IPS-18a (cell line): Measurements from ENCODE around the gene SLC13A2.
"Not testable (repeated sequence)": the region's sequence is repeated elsewhere in the genome, so short reads cannot be mapped to it uniquely, and the experiment has no call there.

Experiments used
- H3K27ac ChIP-seq: one replicate; pipeline ENCODE4 v1.5.1; 2013; ENCODE audit warnings: low read length
- H3K27me3 ChIP-seq: one replicate; pipeline ENCODE4 v1.6.1; 2013; ENCODE audit warnings: mild to moderate bottlenecking, low read length; ENCODE audit not compliant: control insufficient read depth, insufficient read depth
- H3K36me3 ChIP-seq: one replicate; pipeline ENCODE4 v1.6.1; 2013; ENCODE audit warnings: low read depth, low read length; ENCODE audit not compliant: control insufficient read depth
- H3K4me1 ChIP-seq: one replicate; pipeline ENCODE4 v1.6.1; 2013; ENCODE audit warnings: low read depth, low read length; ENCODE audit not compliant: control insufficient read depth
- H3K4me3 ChIP-seq: one replicate; pipeline ENCODE4 v1.5.1; 2013; ENCODE audit warnings: low read length
- H3K9ac ChIP-seq: one replicate; pipeline ENCODE4 v1.6.1; 2013; ENCODE audit warnings: mild to moderate bottlenecking, low read length, moderate library complexity
- H3K9me3 ChIP-seq: one replicate; pipeline ENCODE4 v1.6.1; 2013; ENCODE audit warnings: low read depth, low read length; ENCODE audit not compliant: control insufficient read depth

The SLC13A2 gene

DNA sequence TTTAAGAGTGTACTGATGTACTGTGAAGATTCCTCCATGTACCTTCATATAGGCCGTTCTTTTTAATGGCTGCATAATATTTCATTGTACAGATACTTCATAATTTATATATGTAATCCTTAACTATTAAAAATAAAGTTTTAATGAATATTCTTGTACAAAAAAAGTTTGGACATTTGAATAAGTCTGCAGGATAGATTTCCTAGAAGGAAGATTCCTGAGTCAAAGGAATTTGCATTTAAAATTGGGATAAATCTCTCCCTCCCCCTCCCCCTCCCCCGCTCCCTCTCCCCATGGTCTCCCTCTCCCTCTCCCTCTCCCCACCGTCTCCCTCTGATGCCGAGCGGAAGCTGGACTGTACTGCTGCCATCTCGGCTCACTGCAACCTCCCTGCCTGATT is 15.6 kb upstream of the SLC13A2 start:
- Histone ChIP-seq H3K4me1 (no peaks in the 10 kb centered on the region), H3K36me3 (no peaks in the 10 kb centered on the region), H3K9me3 (no peaks in the 10 kb centered on the region), H3K4me3 (no peak overlapping the region), H3K27ac (no peak overlapping the region), H3K9ac (no peak overlapping the region), H3K27me3 (no peaks in the 10 kb centered on the region)

DNA sequence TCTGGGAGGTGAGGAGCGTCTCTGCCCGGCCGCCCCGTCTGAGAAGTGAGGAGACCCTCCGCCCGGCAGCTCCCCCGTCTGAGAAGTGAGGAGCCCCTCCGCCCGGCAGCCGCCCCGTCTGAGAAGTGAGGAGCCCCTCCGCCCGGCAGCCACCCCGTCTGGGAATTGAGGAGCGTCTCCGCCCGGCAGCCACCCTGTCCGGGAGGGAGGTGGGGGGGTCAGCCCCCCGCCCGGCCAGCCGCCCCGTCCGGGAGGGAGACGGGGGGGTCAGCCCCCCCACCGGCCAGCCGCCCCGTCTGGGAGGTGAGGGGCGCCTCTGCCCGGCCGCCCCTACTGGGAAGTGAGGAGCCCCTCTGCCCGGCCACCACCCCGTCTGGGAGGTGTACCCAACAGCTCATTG is 14.6 kb upstream of the SLC13A2 start:
- not testable (repeated sequence) for H3K9ac ChIP-seq, H3K27ac ChIP-seq, H3K4me1 ChIP-seq, H3K9me3 ChIP-seq, H3K36me3 ChIP-seq, H3K27me3 ChIP-seq, H3K4me3 ChIP-seq

GRCh38 chr17:28460901-28461300 is 12.5 kb upstream of the SLC13A2 start:
- Histone ChIP-seq H3K27me3 (no peaks in the 10 kb centered on the region), H3K4me1 (no peaks in the 10 kb centered on the region), H3K9me3 (no peaks in the 10 kb centered on the region), H3K27ac (no peak overlapping the region), H3K9ac (no peak overlapping the region), H3K36me3 (no peaks in the 10 kb centered on the region), H3K4me3 (no peak overlapping the region)

DNA sequence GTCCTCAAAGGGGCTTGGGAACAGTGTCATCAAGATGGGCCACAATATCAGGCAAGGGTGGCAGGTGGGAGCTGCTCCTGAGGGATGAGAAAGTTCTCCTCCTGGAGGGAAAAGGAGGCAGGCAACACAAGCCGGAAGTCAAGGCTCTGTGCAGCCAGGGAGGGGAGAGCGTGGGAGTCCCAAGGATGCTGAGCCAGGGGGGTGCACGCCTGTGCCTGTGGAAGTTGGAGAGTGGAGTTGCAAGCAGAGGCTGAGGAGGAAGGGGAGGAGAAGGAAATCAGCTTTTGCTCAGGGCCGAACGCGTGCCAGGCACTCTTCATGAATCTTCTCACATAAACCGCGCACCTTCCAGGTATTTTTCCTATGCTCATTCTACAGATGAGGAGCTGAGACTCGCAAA is 7.4 kb upstream of the SLC13A2 start:
- H3K27me3 ChIP-seq = no peaks in the 10 kb centered on the region
- no peak overlapping the region for H3K27ac ChIP-seq
- H3K4me1 ChIP-seq = no peaks in the 10 kb centered on the region
- no peak overlapping the region for H3K4me3 ChIP-seq
- no peaks in the 10 kb centered on the region for H3K9me3 ChIP-seq
- no peak overlapping the region for H3K9ac ChIP-seq
- no peaks in the 10 kb centered on the region for H3K36me3 ChIP-seq

GRCh38 chr17:28466521-28467048 is 6.9 kb upstream of the SLC13A2 start:
- H3K4me3 ChIP-seq = no peak overlapping the region
- H3K4me1 ChIP-seq = no peaks in the 10 kb centered on the region
- H3K36me3 ChIP-seq = no peaks in the 10 kb centered on the region
- no peak overlapping the region for H3K9ac ChIP-seq
- H3K9me3 ChIP-seq = no peaks in the 10 kb centered on the region
- no peak overlapping the region for H3K27ac ChIP-seq
- H3K27me3 ChIP-seq = no peaks in the 10 kb centered on the region

- Histone ChIP-seq H3K36me3 (no peaks in the 10 kb centered on the region), H3K9ac (no peak overlapping the region), H3K4me1 (no peaks in the 10 kb centered on the region), H3K27ac (no peak overlapping the region), H3K4me3 (no peak overlapping the region), H3K27me3 (no peaks in the 10 kb centered on the region), H3K9me3 (no peaks in the 10 kb centered on the region)
Measured at GRCh38 chr17:28467456-28468025, 5.9 kb upstream of the SLC13A2 start.

GRCh38 chr17:28468033-28468735 is 5.3 kb upstream of the SLC13A2 start:
- H3K9me3 ChIP-seq, H3K4me1 ChIP-seq, H3K4me3 ChIP-seq, H3K9ac ChIP-seq, H3K27ac ChIP-seq, H3K36me3 ChIP-seq, H3K27me3 ChIP-seq: not testable (repeated sequence)

- Histone ChIP-seq H3K27me3 (no peaks in the 10 kb centered on the region), H3K27ac (no peak overlapping the region), H3K4me3 (no peak overlapping the region), H3K9me3 (no peaks in the 10 kb centered on the region), H3K36me3 (no peaks in the 10 kb centered on the region), H3K4me1 (no peaks in the 10 kb centered on the region), H3K9ac (no peak overlapping the region)
Measured at GRCh38 chr17:28468781-28469180, 4.7 kb upstream of the SLC13A2 start.

GRCh38 chr17:28469376-28469775 is 4.1 kb upstream of the SLC13A2 start:
- Histone ChIP-seq H3K9me3 (no peaks in the 10 kb centered on the region), H3K4me3 (no peak overlapping the region), H3K27me3 (no peaks in the 10 kb centered on the region), H3K27ac (no peak overlapping the region), H3K4me1 (no peaks in the 10 kb centered on the region), H3K36me3 (no peaks in the 10 kb centered on the region), H3K9ac (no peak overlapping the region)

GRCh38 chr17:28470266-28470913 is 3.1 kb upstream of the SLC13A2 start:
- Histone ChIP-seq H3K4me1 (no peaks in the 10 kb centered on the region), H3K27ac (no peak overlapping the region), H3K9ac (no peak overlapping the region), H3K4me3 (no peak overlapping the region), H3K9me3 (no peaks in the 10 kb centered on the region), H3K36me3 (no peaks in the 10 kb centered on the region), H3K27me3 (no peaks in the 10 kb centered on the region)

GRCh38 chr17:28470914-28471366 is 2.5 kb upstream of the SLC13A2 start:
- no peaks in the 10 kb centered on the region for H3K36me3 ChIP-seq
- no peak overlapping the region for H3K27ac ChIP-seq
- H3K9me3 ChIP-seq = no peaks in the 10 kb centered on the region
- H3K9ac ChIP-seq = no peak overlapping the region
- H3K4me1 ChIP-seq = no peaks in the 10 kb centered on the region
- no peaks in the 10 kb centered on the region for H3K27me3 ChIP-seq
- H3K4me3 ChIP-seq = no peak overlapping the region
